ENCODE data around the gene MRPS33.
A peak's percentile ranks its signal among the peaks of the same experiment; 100 is the strongest.
"Not testable (repeated sequence)": the region's sequence is repeated elsewhere in the genome, so short reads cannot be mapped to it uniquely, and the experiment has no call there.

The MRPS33 gene

DNA sequence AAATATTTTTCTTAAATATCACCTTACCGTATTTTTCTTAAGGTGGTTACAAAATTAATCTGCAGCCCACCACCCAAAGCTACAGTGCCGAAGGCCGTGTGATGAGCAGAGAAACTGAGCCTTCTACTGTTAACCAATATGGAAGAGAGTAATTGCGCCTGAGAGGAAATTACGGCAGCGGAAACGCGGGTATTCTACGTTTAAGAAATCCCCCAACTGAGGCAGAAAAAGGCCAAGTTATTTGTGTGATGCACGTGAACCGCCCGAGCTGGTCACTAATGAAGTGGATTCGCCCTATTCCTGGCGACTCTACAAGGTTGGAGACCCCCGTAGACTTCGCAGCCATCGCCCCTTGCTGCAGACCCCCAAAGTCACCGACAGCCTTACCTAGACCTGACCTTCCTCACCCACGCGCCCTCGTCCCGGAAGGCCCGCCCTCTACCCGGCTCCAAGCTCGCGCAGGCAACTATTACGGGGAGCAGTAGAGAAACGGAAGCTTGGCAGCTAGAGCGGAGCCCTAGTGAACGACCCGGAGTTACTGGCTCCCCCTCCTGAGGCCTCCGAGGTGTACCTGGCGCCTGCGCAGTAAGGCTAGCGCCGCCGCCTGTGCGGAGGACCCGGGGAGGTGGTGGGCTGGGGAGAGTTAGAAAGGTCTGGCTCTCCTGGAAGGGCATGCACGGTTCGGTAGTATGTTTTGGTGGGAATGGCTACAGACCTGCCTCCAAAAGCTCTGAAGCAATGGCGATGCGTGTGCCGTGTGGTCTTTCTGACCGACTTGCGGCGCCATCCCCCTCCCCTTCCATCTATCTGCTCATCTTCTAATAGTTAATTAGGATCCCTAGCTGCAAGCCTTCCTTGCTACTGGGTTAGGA is at the start of gene MRPS33:
MRPS33 (minus strand) TSS at position 429 of the 872 bp plus-strand sequence. CDS start 4,319 bp downstream, outside the sequence.
- DNase-seq, result peak; percentile 91

- no peak for DNase-seq
Observed at GRCh38 chr7:141057788-141058187, 43.0 kb upstream of the MRPS33 start.

GRCh38 chr7:141055146-141055545 is 40.4 kb upstream of the MRPS33 start:
- DNase-seq, result no peak

DNA sequence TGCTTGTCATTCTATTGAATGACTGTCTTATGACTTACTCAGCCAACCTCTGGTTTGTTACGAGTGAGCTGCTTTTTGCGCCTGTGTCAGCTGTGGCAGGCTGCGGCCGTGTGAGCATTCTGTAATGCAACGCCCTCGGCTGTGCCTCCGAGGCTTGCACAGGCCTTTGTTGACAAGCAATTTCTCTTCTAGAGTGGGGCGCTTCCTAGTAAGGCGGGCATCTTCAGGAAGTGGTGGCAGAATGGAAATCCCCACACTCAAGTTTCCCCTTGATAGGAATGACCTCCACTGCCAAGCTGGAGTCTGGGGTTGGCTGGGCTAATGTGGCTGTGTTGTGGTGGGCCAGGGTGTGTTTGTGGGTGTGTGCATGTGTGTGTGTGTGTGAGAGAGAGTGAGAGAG is 38.9 kb upstream of the MRPS33 start:
- DNase-seq, result no peak

DNA sequence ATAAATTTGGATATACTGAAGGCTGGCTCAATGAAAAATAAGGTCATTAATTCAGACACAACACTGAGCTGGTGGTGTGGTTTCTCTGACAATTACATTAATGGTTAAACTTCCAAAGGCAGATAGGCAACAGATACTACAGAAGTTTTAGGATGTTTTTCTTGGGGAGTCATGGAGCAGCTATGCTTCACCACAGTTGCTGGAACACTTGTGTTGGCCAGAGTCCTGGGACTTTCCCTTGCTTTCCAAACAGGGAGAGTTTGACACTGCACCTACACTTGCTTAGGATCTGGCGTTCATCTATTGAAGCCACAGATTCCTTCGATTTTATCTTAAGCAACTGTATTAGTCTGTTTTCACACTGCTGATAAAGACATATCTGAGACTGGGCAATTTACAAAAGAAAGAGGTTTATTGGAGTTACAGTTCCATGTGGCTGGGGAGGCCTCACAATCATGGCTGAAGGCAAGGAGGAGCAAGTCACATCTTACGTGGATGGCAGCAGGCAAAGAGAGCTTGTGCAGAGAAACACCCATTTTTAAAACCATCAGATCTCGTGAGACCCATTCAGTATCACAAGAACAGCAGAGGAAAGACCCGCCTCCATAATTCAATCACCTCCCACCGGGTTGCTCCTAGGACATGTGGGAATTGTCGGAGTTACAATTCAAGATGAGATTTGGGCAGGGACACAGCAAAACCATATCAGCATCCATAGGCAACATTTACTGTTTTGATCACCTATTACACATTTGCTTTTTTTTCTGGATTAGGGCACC is 31.3 kb upstream of the MRPS33 start:
- no peak for DNase-seq

DNA sequence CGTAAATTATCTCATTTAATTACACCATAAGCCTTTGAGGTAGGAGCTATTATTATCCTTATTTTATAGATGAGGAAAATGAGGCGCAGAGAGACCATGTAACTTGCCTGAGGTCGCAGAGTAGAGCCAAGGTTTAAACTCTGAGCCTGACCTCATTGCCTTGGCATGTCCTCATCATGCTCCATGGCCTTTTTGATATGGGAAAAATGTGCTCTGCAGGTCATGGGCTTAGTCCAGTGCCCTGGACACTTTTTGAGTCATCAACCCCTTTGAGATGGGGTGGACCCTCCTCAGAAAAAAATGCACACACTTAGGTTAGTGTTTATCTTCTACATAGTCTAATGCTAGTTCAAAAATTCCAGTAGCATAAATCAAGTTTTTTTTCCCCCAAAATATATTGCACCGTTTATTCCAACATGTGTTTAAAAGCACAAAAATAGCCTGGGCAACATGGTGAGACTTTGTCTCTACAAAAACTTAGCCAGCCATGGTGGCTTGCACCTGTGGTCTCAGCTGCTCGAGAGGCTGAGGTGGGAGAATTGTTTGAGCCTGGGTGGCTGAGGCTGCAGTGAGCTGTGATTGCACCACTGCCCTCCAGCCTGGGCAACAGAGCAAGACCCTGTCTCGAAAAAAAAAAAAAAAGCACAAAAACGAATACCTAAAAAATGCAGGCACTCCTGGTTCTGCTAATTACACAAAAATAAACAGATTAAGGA is 30.5 kb upstream of the MRPS33 start:
- DNase-seq, result no peak

GRCh38 chr7:141043616-141044015 is 28.9 kb upstream of the MRPS33 start:
- no peak for DNase-seq

DNA sequence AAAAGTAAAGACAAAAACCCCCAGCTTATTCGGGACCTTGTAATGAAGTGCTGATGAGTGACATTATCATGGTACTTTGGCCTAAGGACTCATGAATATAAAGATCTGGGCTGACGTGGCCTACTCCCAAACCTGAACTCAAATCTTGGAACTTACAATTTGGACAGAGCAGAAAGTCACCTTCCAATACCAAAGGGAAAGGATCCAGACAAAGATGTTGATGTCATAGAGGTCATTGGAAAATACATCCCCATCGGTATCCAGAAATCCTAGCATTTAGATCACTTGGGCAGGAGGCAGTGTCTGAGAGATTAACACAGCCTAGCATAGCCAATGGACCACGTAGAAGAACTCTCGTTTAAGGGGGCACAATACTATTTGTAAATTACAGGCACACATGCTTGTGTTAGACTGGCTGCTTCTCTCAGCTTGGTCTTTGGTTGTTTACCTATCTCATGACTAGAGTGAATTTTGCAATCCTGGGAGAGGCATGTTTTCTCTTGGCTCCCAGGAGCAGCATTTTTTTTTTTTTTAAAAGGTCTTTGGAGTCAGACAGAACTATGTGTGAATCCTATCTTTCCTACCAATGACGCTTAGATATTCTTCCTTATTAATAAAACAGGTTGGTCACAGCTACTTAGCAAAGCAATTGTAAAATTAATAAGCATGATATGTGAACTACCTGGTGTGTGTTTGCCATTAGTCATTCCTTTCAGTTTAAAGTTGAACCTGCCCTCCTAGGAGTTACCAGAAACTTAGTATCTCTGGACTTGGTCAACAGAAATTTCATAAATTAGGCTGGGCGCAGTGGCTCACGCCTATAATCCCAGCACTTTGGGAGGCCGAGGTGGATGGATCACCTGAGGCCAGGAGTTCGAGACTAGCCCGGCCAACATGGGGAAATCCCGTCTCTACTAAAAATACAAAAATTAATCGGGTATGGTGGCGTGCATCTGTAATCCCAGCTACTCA is 27.8 kb upstream of the MRPS33 start:
- no peak for DNase-seq

- DNase-seq, result no peak
Observed at GRCh38 chr7:141039376-141039775, 24.6 kb upstream of the MRPS33 start.

DNA sequence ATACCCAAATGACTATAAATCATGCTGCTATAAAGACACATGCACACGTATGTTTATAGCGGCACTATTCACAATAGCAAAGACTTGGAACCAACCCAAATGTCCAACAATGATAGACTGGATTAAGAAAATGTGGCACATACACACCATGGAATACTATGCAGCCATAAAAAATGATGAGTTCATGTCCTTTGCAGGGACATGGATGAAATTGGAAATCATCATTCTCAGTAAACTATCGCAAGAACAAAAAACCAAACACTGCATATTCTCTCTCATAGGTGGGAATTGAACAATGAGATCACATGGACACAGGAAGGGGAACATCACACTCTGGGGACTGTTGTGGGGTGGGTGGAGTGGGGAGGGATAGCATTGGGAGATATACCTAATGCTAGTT is 23.3 kb upstream of the MRPS33 start:
- not testable (repeated sequence) for DNase-seq

DNA sequence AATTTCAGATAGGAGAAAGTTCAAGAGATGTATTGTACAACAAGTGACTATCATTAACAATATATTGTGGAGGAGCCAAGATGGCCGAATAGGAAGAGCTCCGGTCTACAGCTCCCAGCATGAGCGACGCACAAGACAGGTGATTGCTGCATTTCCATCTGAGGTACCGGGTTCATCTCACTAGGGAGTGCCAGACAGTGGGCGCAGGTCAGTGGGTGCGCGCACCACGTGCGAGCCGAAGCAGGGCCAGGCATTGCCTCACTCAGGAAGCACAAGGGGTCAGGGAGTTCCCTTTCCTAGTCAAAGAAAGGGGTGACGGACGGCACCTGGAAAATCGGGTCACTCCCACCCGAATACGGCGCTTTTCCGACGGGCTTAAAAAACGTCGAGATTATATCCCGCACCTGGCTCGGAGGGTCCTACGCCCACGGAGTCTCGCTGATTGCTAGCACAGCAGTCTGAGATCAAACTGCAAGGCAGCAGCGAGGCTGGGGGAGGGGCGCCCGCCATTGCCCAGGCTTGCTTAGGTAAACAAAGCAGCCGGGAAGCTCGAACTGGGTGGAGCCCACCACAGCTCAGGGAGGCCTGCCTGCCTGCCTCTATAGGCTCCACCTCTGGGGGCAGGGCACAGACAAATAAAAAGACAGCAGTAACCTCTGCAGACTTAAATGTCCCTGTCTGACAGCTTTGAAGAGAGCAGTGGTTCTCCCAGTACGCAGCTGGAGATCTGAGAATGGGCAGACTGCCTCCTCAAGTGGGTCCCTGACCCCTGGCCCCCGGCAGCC is 18.0 kb upstream of the MRPS33 start:
- DNase-seq, result not testable (repeated sequence)

DNA sequence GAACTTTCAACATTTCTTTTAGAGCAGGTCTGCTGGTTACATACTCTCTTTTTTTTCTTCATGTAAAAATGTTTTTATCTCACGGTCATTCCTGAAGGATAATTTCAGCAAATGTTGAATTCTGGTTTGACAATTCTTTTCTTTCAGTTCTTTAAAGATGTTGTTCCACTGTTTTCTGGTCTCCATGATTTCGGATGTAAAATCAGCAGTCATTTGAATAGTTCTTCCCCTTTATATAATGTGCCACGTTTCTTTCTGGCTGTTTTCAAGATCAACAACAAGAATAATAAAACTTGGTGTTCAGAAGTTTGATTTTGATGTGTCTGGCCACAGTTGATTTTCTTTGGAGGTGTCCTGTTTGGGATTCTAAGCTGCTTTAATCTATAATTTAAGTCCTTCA is 14.0 kb upstream of the MRPS33 start:
- no peak for DNase-seq

GRCh38 chr7:141027043-141027442 is 12.3 kb upstream of the MRPS33 start:
- no peak for DNase-seq

DNA sequence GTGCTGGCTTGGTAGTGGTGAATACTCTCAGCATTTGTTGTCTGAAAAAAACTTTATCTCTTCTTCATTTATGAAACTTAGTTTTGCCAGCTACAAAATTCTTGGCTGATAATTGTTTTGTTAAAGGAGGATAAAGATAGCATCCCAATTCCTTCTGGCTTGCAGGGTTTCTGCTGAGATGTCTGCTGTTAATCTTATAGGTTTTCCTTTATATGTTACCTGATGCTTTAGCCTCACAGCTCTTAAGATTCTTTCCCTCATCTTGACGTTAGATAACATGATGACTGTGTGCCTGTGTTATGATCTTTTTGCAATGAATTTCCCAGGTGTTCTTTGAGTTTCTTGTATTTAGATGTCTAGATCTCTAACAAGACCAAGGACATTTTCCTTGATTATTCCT is 9.9 kb upstream of the MRPS33 start:
- DNase-seq, result no peak

- DNase-seq, result no peak
Observed at GRCh38 chr7:141023295-141023694, 8.5 kb upstream of the MRPS33 start.

DNA sequence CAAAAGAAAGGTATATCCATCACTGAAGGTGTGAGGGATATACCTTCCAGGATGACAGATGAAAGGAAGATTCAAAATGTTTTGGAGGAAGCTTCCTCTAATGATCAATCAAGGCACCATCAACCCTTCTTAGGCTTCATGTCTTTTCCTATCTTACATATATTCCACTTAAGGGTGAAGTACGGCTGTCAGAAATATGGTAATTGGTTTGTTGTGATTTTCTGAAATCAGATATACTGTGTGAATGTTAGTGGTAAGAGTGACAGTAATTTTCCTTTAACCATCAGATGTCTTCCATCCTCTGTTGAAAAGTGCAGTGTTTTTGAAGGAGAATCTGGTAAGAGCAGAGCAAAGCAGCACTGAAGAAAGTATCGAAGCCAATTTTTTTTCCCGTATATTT is 2.8 kb upstream of the MRPS33 start:
- DNase-seq, result no peak

GRCh38 chr7:141016349-141016748 is 1.6 kb upstream of the MRPS33 start:
- no peak for DNase-seq

DNA sequence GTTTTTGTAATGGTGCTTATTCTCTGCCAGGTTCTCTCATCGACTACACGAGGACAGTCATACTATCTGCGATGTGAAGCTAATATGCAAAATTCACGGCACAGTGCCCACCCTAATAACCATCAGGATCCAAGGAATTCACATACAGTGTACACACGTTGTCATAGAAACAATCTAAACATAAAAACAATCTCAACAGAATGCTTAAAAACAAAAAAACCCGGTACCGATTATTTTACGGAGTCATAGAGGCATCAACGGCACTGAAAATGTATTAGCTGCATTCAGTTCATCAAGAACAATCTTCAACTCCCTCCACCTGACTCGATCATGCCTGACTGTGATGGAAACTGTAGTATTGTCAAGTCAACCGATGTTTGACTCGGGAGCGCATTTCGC is 628 bp downstream of the MRPS33 start:
- DNase-seq, result no peak

GRCh38 chr7:141013345-141013715 is 1.4 kb downstream of the MRPS33 start:
- no peak for DNase-seq

- no peak for DNase-seq
Observed at GRCh38 chr7:141012696-141013344, 1.9 kb downstream of the MRPS33 start.
